H9 (cell line): ENCODE results near the gene SNRPB2. TPM values are rescaled to one million over a fixed set of nuclear protein-coding genes. Genes with fewer than 3 reads are reported as not detected.

ENCODE experiments used
- DNase-seq: peaks from one replicate; pipeline ENCODE4 v3.0.0-alpha.2; 2017
- H2AFZ ChIP-seq: one replicate; pipeline ENCODE4 v1.6.1; 2013; ENCODE audit warnings: mild to moderate bottlenecking, low read length, control low read depth, moderate library complexity
- H2AK5ac ChIP-seq: 2 replicates; pipeline ENCODE4 v1.6.1; 2013; ENCODE audit warnings: low read length, control low read depth, mixed read lengths; ENCODE audit not compliant: insufficient read length
- H2BK120ac ChIP-seq: one replicate; pipeline ENCODE4 v1.6.1; 2013; ENCODE audit warnings: low read depth, mild to moderate bottlenecking, low read length, control low read depth, inconsistent platforms; ENCODE audit not compliant: poor library complexity, severe bottlenecking
- H2BK12ac ChIP-seq: 2 replicates; pipeline ENCODE4 v1.6.1; 2013; ENCODE audit warnings: low read length, control low read depth, mixed read lengths, low read depth; ENCODE audit not compliant: insufficient read length
- H2BK15ac ChIP-seq: 2 replicates; pipeline ENCODE4 v1.6.1; 2013; ENCODE audit warnings: low read depth, low read length, control low read depth
- H2BK20ac ChIP-seq: one replicate; pipeline ENCODE4 v1.6.1; 2013; ENCODE audit warnings: low read depth, mild to moderate bottlenecking, low read length, control low read depth, inconsistent platforms; ENCODE audit not compliant: poor library complexity, severe bottlenecking
- H2BK5ac ChIP-seq: 2 replicates; pipeline ENCODE4 v1.6.1; 2013; ENCODE audit warnings: low read length, control low read depth, mixed read lengths; ENCODE audit not compliant: insufficient read length
- H3K14ac ChIP-seq: 2 replicates; pipeline ENCODE4 v1.6.1; 2013; ENCODE audit warnings: low read length, control low read depth; ENCODE audit not compliant: insufficient read depth
- H3K18ac ChIP-seq: 2 replicates; pipeline ENCODE4 v1.6.1; 2013; ENCODE audit warnings: low read depth, mild to moderate bottlenecking, mixed read lengths, low read length, control low read depth; ENCODE audit not compliant: insufficient read length
- H3K23ac ChIP-seq: 2 replicates; pipeline ENCODE4 v1.6.1; 2013; ENCODE audit warnings: low read length, control low read depth, mixed read lengths, low read depth; ENCODE audit not compliant: insufficient read length
- H3K23me2 ChIP-seq: 2 replicates; pipeline ENCODE4 v1.6.1; 2013; ENCODE audit warnings: low read depth, mild to moderate bottlenecking, mixed read lengths, low read length, control low read depth; ENCODE audit not compliant: insufficient read length, poor library complexity, severe bottlenecking
- H3K27ac ChIP-seq: 2 replicates; pipeline ENCODE4 v1.5.1; 2013; ENCODE audit warnings: low read length, control low read depth, mixed read lengths, low read depth; ENCODE audit not compliant: insufficient read length
- H3K27me3 ChIP-seq: 2 replicates; pipeline ENCODE4 v1.6.1; 2013; ENCODE audit warnings: low read length, control low read depth, inconsistent platforms; ENCODE audit not compliant: insufficient read depth
- H3K4ac ChIP-seq: 2 replicates; pipeline ENCODE4 v1.6.1; 2013; ENCODE audit warnings: low read depth, mild to moderate bottlenecking, control low read depth, inconsistent platforms, low read length, moderate library complexity
- H3K4me1 ChIP-seq: 2 replicates; pipeline ENCODE4 v1.6.1; 2013; ENCODE audit warnings: low read length, control low read depth, inconsistent platforms; ENCODE audit not compliant: insufficient read depth
- H3K4me2 ChIP-seq: 2 replicates; pipeline ENCODE4 v1.6.1; 2013; ENCODE audit warnings: low read length, control low read depth, mixed read lengths; ENCODE audit not compliant: insufficient read length, insufficient read depth
- H3K56ac ChIP-seq: 2 replicates; pipeline ENCODE4 v1.6.1; 2013; ENCODE audit warnings: low read depth, mild to moderate bottlenecking, mixed read lengths, low read length, control low read depth; ENCODE audit not compliant: insufficient read length
- H3K79me1 ChIP-seq: 2 replicates; pipeline ENCODE4 v1.6.1; 2013; ENCODE audit warnings: low read depth, mild to moderate bottlenecking, moderate library complexity, low read length, control low read depth, inconsistent platforms; ENCODE audit not compliant: insufficient read depth, poor library complexity, severe bottlenecking
- H3K79me2 ChIP-seq: 2 replicates; pipeline ENCODE4 v1.6.1; 2013; ENCODE audit warnings: low read length, control low read depth, inconsistent platforms; ENCODE audit not compliant: insufficient read depth
- H3K9ac ChIP-seq: 2 replicates; pipeline ENCODE4 v1.6.1; 2013; ENCODE audit warnings: low read length, control low read depth, mixed read lengths; ENCODE audit not compliant: insufficient read length; ENCODE audit errors: extremely low read depth
- H3K9me3 ChIP-seq: one replicate; pipeline ENCODE4 v1.6.1; 2013; ENCODE audit warnings: low read depth, low read length, inconsistent platforms; ENCODE audit not compliant: control insufficient read depth
- H3T11ph ChIP-seq: one replicate; pipeline ENCODE4 v1.6.1; 2013; ENCODE audit warnings: mild to moderate bottlenecking, low read length, control low read depth, inconsistent platforms
- H4K20me1 ChIP-seq: one replicate; pipeline ENCODE4 v1.6.1; 2013; ENCODE audit not compliant: control insufficient read depth, insufficient read length, insufficient read depth
- H4K5ac ChIP-seq: 2 replicates; pipeline ENCODE4 v1.6.1; 2013; ENCODE audit warnings: low read depth, mild to moderate bottlenecking, mixed read lengths, low read length, control low read depth; ENCODE audit not compliant: insufficient read length
- H4K8ac ChIP-seq: replicated peaks from 2 replicates; pipeline ENCODE4 v1.6.1; 2013; ENCODE audit warnings: low read length, control low read depth, mixed read lengths, low read depth; ENCODE audit not compliant: insufficient read length
- H4K91ac ChIP-seq: 2 replicates; pipeline ENCODE4 v1.6.1; 2013; ENCODE audit warnings: low read depth, mild to moderate bottlenecking, moderate library complexity, mixed read lengths, low read length, control low read depth; ENCODE audit not compliant: insufficient read length
- H3K27ac Mint-ChIP-seq, 3 experiments: 2 replicates in 2 of 3; 3 replicates in 1 of 3; pipeline ENCODE4 v1.8.0; 2020 to 2021; ENCODE audit warnings: mixed read lengths in 3 of 3, mild to moderate bottlenecking in 1 of 3, moderate library complexity in 1 of 3
- H3K27me3 Mint-ChIP-seq: 2 replicates; pipeline ENCODE4 v1.8.0; 2021; ENCODE audit warnings: low read depth, mild to moderate bottlenecking, moderate library complexity, mixed read lengths
- H3K36me3 Mint-ChIP-seq, 3 experiments: 2 replicates in 2 of 3; 3 replicates in 1 of 3; pipeline ENCODE4 v1.8.0; 2020 to 2021; ENCODE audit warnings: low read depth in 3 of 3, mixed read lengths in 3 of 3; ENCODE audit not compliant: insufficient read depth in 1 of 3
- H3K4me1 Mint-ChIP-seq, 2 experiments: 2 replicates each; pipeline ENCODE4 v1.8.0; 2020; ENCODE audit warnings: mixed read lengths in 2 of 2
- H3K4me3 Mint-ChIP-seq, 2 experiments: 2 replicates in 1 of 2; 3 replicates in 1 of 2; pipeline ENCODE4 v1.8.0; 2020 to 2021; ENCODE audit warnings: mild to moderate bottlenecking in 2 of 2, mixed read lengths in 2 of 2, moderate library complexity in 1 of 2
- H3K9me3 Mint-ChIP-seq, 2 experiments: 2 replicates in 1 of 2; 3 replicates in 1 of 2; pipeline ENCODE4 v1.8.0; 2020; ENCODE audit warnings: mild to moderate bottlenecking in 2 of 2, mixed read lengths in 2 of 2, moderate library complexity in 1 of 2
- CTCF ChIP-seq: fragments of 200-600 bp; sonication (generic); conservative IDR thresholded peaks from 3 replicates; pipeline ENCODE4 v1.8.0; 2021; ENCODE audit warnings: antibody characterized with exemption, mild to moderate bottlenecking
- WGBS: extraction: QIAGEN DNeasy Blood & Tissue Kit; methylation state at CpG from one replicate; pipeline ENCODE4 v1.1.7; 2013; ENCODE audit warnings: missing lambda C conversion rate, low lambda C conversion rate, mixed read lengths; ENCODE audit not compliant: insufficient read length; ENCODE audit errors: extremely low coverage; 5-methylcytosine and 5-hydroxymethylcytosine counted together
- total RNA-seq: library from RNA; stranded (reverse); gene quantifications from 2 replicates; pipeline ENCODE4 v1.2.1, GENCODE V29; 2021

Gene SNRPB2
- total RNA-seq, 1 experiment from 2014 or later, result 93.2 TPM

GRCh38 chr20:16701296-16701695 is 28.5 kb upstream of the SNRPB2 start:
- no peak overlapping the region for H2AK5ac ChIP-seq
- Mint-ChIP-seq H3K4me1 (no peaks in the 10 kb centered on the region), H3K27ac (no peak overlapping the region), H3K36me3 (peaks cover 6 to 16% (median 15%) of the 10 kb centered on the region in 3 experiments; a peak in 5 of 7 replicates), H3K9me3 (peaks cover 13 to 16% of the 10 kb centered on the region in 2 experiments), H3K27me3 (peaks cover 3% of the 10 kb centered on the region), H3K4me3 (no peak overlapping the region)
- no CpG with 5 or more reads among the region's 3 CpGs for WGBS
- no peak overlapping the region for H3T11ph ChIP-seq
- no peak overlapping the region for H2BK15ac ChIP-seq
- H3K56ac ChIP-seq, result no peak overlapping the region
- no peak overlapping the region for H2BK20ac ChIP-seq
- H3K4ac ChIP-seq, result no peak overlapping the region
- no peaks in the 10 kb centered on the region for H4K20me1 ChIP-seq
- H2BK12ac ChIP-seq, result no peak overlapping the region
- no peaks in the 10 kb centered on the region for H3K9me3 ChIP-seq
- H3K4me2 ChIP-seq, result no peak overlapping the region
- H3K18ac ChIP-seq, result no peak overlapping the region
- H3K79me1 ChIP-seq, result no peaks in the 10 kb centered on the region
- H3K27ac ChIP-seq, result no peak overlapping the region
- no peak overlapping the region for H2AFZ ChIP-seq
- no peak overlapping the region for H4K5ac ChIP-seq
- H2BK5ac ChIP-seq, result no peak overlapping the region
- no peak overlapping the region for H4K91ac ChIP-seq
- H2BK120ac ChIP-seq, result no peak overlapping the region
- no peaks in the 10 kb centered on the region for H3K27me3 ChIP-seq
- H3K79me2 ChIP-seq, result no peaks in the 10 kb centered on the region
- no peak overlapping the region for H3K9ac ChIP-seq
- no peaks in the 10 kb centered on the region for H3K4me1 ChIP-seq
- no peak overlapping the region for H4K8ac ChIP-seq
- H3K23me2 ChIP-seq, result no peaks in the 10 kb centered on the region
- TF ChIP-seq CTCF, result peak; percentile 71
- no peak overlapping the region for H3K14ac ChIP-seq
- no peak overlapping the region for H3K23ac ChIP-seq
- peak; percentile 34 for DNase-seq
